Measurements from ENCODE around the gene EMSY. TPM values are rescaled to one million over a fixed set of nuclear protein-coding genes. Genes with fewer than 3 reads are reported as not detected.
A peak's percentile ranks its signal among the peaks of the same experiment; 100 is the strongest.

EMSY gene, protein sequence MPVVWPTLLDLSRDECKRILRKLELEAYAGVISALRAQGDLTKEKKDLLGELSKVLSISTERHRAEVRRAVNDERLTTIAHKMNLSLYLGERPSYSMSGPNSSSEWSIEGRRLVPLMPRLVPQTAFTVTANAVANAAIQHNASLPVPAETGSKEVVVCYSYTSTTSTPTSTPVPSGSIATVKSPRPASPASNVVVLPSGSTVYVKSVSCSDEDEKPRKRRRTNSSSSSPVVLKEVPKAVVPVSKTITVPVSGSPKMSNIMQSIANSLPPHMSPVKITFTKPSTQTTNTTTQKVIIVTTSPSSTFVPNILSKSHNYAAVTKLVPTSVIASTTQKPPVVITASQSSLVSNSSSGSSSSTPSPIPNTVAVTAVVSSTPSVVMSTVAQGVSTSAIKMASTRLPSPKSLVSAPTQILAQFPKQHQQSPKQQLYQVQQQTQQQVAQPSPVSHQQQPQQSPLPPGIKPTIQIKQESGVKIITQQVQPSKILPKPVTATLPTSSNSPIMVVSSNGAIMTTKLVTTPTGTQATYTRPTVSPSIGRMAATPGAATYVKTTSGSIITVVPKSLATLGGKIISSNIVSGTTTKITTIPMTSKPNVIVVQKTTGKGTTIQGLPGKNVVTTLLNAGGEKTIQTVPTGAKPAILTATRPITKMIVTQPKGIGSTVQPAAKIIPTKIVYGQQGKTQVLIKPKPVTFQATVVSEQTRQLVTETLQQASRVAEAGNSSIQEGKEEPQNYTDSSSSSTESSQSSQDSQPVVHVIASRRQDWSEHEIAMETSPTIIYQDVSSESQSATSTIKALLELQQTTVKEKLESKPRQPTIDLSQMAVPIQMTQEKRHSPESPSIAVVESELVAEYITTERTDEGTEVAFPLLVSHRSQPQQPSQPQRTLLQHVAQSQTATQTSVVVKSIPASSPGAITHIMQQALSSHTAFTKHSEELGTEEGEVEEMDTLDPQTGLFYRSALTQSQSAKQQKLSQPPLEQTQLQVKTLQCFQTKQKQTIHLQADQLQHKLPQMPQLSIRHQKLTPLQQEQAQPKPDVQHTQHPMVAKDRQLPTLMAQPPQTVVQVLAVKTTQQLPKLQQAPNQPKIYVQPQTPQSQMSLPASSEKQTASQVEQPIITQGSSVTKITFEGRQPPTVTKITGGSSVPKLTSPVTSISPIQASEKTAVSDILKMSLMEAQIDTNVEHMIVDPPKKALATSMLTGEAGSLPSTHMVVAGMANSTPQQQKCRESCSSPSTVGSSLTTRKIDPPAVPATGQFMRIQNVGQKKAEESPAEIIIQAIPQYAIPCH (N-terminal part only)
- 25.4 and 25.7 TPM in 2 replicates for polyA plus RNA-seq (2013)

DNA sequence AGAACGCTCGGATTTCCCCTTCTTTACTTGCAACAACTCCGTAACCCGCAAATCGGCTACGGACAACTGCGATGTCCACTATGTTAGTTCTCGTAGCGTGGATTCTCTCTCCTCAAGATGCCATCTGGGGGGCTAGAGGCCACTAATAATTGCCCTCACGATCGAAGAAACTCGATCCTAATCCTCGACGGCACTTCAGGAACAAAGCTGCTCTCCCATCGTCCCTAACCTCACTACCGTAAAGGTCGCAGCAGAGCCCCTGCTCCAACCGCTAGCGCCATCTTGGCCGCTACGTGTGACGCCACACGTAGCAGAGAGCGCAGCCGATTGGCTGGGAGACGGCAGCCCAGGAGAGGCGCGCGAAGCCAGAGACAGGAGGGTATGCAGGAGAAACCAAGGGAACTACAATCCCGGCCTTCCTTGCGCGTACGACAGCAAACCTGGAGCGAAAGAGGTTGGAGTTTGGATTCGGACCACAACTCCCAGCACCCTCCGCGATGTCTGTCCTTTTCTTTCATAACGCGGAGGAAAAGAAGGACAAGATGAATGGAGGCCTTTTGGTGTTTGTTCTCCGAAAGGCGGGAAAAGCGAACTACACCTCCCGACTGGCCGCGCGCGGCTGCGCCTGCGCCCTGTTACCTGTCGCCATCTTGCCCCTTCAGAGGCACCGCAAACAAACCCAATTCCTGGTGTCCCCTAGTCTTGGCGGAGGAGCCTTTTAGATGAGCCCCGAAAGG lies at the start of gene EMSY:
EMSY (plus strand) TSS at position 635 of the 737 bp plus-strand sequence. CDS start 1,921 bp downstream, outside the sequence.
- H2BK120ac ChIP-seq (ENCODE audit: insufficient read depth, low read length, poor library complexity) = peak within 1 kb of the TSS; percentile 89
- H3K4me3 ChIP-seq (ENCODE audit: low read depth, low read length) = peak within 1 kb of the TSS; percentile 92
- H3K27ac ChIP-seq (ENCODE audit: low read depth, low read length) = peak within 1 kb of the TSS; percentile 83
- H4K91ac ChIP-seq (ENCODE audit: low read depth, low read length) = peak within 1 kb of the TSS; percentile 94
- H3K14ac ChIP-seq (ENCODE audit: low read length) = peak within 1 kb of the TSS; percentile 94
- H3K79me2 ChIP-seq (ENCODE audit: control insufficient read depth, insufficient read depth, low read length, poor library complexity) = peaks cover 9% of the 10 kb centered on the region
- peak within 1 kb of the TSS; percentile 85 for H3K4me2 ChIP-seq (ENCODE audit: low read length)
- H3K79me1 ChIP-seq (ENCODE audit: low read length) = peaks cover 12% of the 10 kb centered on the region
- H2BK12ac ChIP-seq (ENCODE audit: low read length) = no peak within 1 kb of the TSS
- peak within 1 kb of the TSS; percentile 78 for H4K12ac ChIP-seq (ENCODE audit: low read depth, low read length)
- peak within 1 kb of the TSS; percentile 92 for H4K8ac ChIP-seq (ENCODE audit: low read depth, low read length)
- H3K9ac ChIP-seq (ENCODE audit: low read length) = peak within 1 kb of the TSS; percentile 99
- H2AK5ac ChIP-seq (ENCODE audit: low read length) = peak within 1 kb of the TSS; percentile 83
- no peaks in the 10 kb centered on the region for H3K36me3 ChIP-seq (ENCODE audit: control insufficient read depth in 1 of 2, insufficient read depth in 2 of 2, low read length in 2 of 2)
- no peaks in the 10 kb centered on the region for H3K9me3 ChIP-seq (ENCODE audit: insufficient read depth, low read depth, low read length)
- H3K18ac ChIP-seq (ENCODE audit: low read length) = peak within 1 kb of the TSS; percentile 93
- H2AFZ ChIP-seq (ENCODE audit: insufficient read depth, low read length, poor library complexity) = peak within 1 kb of the TSS; percentile 80
- no peak within 1 kb of the TSS for H3K23ac ChIP-seq (ENCODE audit: low read length)
- WGBS (ENCODE audit: extremely low coverage, insufficient coverage, insufficient read length) = no CpG with 5 or more reads among the region's 53 CpGs
- H3K4ac ChIP-seq (ENCODE audit: low read depth, low read length) = peak within 1 kb of the TSS; percentile 81
- peaks cover 0 to 2% of the 10 kb centered on the region in 2 experiments for H3K4me1 ChIP-seq (ENCODE audit: control insufficient read depth in 1 of 2, insufficient read depth in 2 of 2, low read length in 2 of 2)
- peak; percentile 97 to 99 for DNase-seq
- no peaks in the 10 kb centered on the region for H3K27me3 ChIP-seq (ENCODE audit: insufficient read depth, low read length)
- peak within 1 kb of the TSS; percentile 78 for H2BK5ac ChIP-seq (ENCODE audit: low read depth, low read length, poor library complexity)

- H3K14ac ChIP-seq (ENCODE audit: low read length) = no peak overlapping the region
- H2BK12ac ChIP-seq (ENCODE audit: low read length) = no peak overlapping the region
- H4K91ac ChIP-seq (ENCODE audit: low read depth, low read length) = no peak overlapping the region
- no peak overlapping the region for H3K4ac ChIP-seq (ENCODE audit: low read depth, low read length)
- H3K18ac ChIP-seq (ENCODE audit: low read length) = no peak overlapping the region
- H3K4me1 ChIP-seq (ENCODE audit: control insufficient read depth in 1 of 2, insufficient read depth in 2 of 2, low read length in 2 of 2) = no peaks in the 10 kb centered on the region
- H2BK5ac ChIP-seq (ENCODE audit: low read depth, low read length, poor library complexity) = no peak overlapping the region
- H3K4me3 ChIP-seq (ENCODE audit: low read depth, low read length) = no peak overlapping the region
- no peak overlapping the region for H2AK5ac ChIP-seq (ENCODE audit: low read length)
- H3K36me3 ChIP-seq (ENCODE audit: control insufficient read depth in 1 of 2, insufficient read depth in 2 of 2, low read length in 2 of 2) = no peaks in the 10 kb centered on the region
- no peak overlapping the region for H3K23ac ChIP-seq (ENCODE audit: low read length)
- H3K9me3 ChIP-seq (ENCODE audit: insufficient read depth, low read depth, low read length) = no peaks in the 10 kb centered on the region
- no peak overlapping the region for H3K27ac ChIP-seq (ENCODE audit: low read depth, low read length)
- no peaks in the 10 kb centered on the region for H3K79me2 ChIP-seq (ENCODE audit: control insufficient read depth, insufficient read depth, low read length, poor library complexity)
- whole genome bisulfite sequencing (ENCODE audit: extremely low coverage, insufficient coverage, insufficient read length) = no CpG with 5 or more reads among the region's 1 CpG
- no peaks in the 10 kb centered on the region for H3K79me1 ChIP-seq (ENCODE audit: low read length)
- no peak overlapping the region for H3K4me2 ChIP-seq (ENCODE audit: low read length)
- DNase-seq = no peak
- H4K8ac ChIP-seq (ENCODE audit: low read depth, low read length) = no peak overlapping the region
- H4K12ac ChIP-seq (ENCODE audit: low read depth, low read length) = no peak overlapping the region
- no peaks in the 10 kb centered on the region for H3K27me3 ChIP-seq (ENCODE audit: insufficient read depth, low read length)
- no peak overlapping the region for H2AFZ ChIP-seq (ENCODE audit: insufficient read depth, low read length, poor library complexity)
- H2BK120ac ChIP-seq (ENCODE audit: insufficient read depth, low read length, poor library complexity) = no peak overlapping the region
- H3K9ac ChIP-seq (ENCODE audit: low read length) = no peak overlapping the region
These were observed 49.5 kb upstream of the EMSY start for GRCh38 chr11:76395296-76395695.

DNA sequence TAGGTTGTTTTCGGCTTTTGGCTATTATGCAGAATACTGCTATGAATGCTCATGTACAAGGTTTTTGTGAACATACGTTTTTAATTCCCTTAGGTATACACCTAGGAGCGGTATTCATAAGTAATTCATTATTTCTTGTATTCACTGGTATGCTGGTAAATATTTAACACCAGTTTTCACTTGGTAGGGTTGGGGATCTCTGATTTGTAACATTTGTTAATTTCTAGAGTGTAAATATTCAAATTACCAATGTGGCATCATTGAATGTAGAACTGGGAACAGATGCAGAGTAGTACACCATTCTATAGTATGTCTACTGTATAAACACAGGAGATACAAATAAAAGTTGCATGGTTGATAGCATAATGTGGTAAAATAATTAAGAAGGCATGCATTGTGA lies 47.4 kb upstream of the EMSY start:
- no peak overlapping the region for H3K27ac ChIP-seq (ENCODE audit: low read depth, low read length)
- no peak overlapping the region for H3K23ac ChIP-seq (ENCODE audit: low read length)
- WGBS (ENCODE audit: extremely low coverage, insufficient coverage, insufficient read length) = no CpG with 5 or more reads among the region's 3 CpGs
- no peak overlapping the region for H3K4me3 ChIP-seq (ENCODE audit: low read depth, low read length)
- H3K4me1 ChIP-seq (ENCODE audit: control insufficient read depth in 1 of 2, insufficient read depth in 2 of 2, low read length in 2 of 2) = no peaks in the 10 kb centered on the region
- no peak overlapping the region for H3K18ac ChIP-seq (ENCODE audit: low read length)
- H3K4ac ChIP-seq (ENCODE audit: low read depth, low read length) = no peak overlapping the region
- no peak overlapping the region for H3K9ac ChIP-seq (ENCODE audit: low read length)
- H2AK5ac ChIP-seq (ENCODE audit: low read length) = no peak overlapping the region
- no peak overlapping the region for H2BK12ac ChIP-seq (ENCODE audit: low read length)
- no peak overlapping the region for H3K4me2 ChIP-seq (ENCODE audit: low read length)
- no peaks in the 10 kb centered on the region for H3K9me3 ChIP-seq (ENCODE audit: insufficient read depth, low read depth, low read length)
- H3K79me2 ChIP-seq (ENCODE audit: control insufficient read depth, insufficient read depth, low read length, poor library complexity) = no peaks in the 10 kb centered on the region
- no peaks in the 10 kb centered on the region for H3K27me3 ChIP-seq (ENCODE audit: insufficient read depth, low read length)
- H2BK5ac ChIP-seq (ENCODE audit: low read depth, low read length, poor library complexity) = no peak overlapping the region
- no peak overlapping the region for H4K12ac ChIP-seq (ENCODE audit: low read depth, low read length)
- no peaks in the 10 kb centered on the region for H3K79me1 ChIP-seq (ENCODE audit: low read length)
- no peak overlapping the region for H2AFZ ChIP-seq (ENCODE audit: insufficient read depth, low read length, poor library complexity)
- no peak overlapping the region for H2BK120ac ChIP-seq (ENCODE audit: insufficient read depth, low read length, poor library complexity)
- no peak overlapping the region for H4K91ac ChIP-seq (ENCODE audit: low read depth, low read length)
- DNase-seq = no peak
- H3K14ac ChIP-seq (ENCODE audit: low read length) = no peak overlapping the region
- H3K36me3 ChIP-seq (ENCODE audit: control insufficient read depth in 1 of 2, insufficient read depth in 2 of 2, low read length in 2 of 2) = no peaks in the 10 kb centered on the region
- H4K8ac ChIP-seq (ENCODE audit: low read depth, low read length) = no peak overlapping the region
